SK-N-SH (cell line): ENCODE measurements around the gene GAMT.
"Not testable (repeated sequence)": the region's sequence is repeated elsewhere in the genome, so short reads cannot be mapped to it uniquely, and the experiment has no call there.

Source experiments
- EZH2phosphoT487 ChIP-seq: fragments of 200-600 bp; sonication (generic); IDR thresholded peaks from 2 replicates; pipeline ENCODE4 v1.6.1; 2017; ENCODE audit warnings: low read depth, mixed run types, mild to moderate bottlenecking, antibody characterized with exemption, moderate library complexity, borderline replicate concordance
- FOXJ3 ChIP-seq: sonication (generic); formaldehyde crosslinking; IDR thresholded peaks from 2 replicates; pipeline ENCODE4 v1.5.1; 2020; ENCODE audit warnings: mild to moderate bottlenecking, missing genetic modification reagents
- GABPA ChIP-seq: IDR thresholded peaks from 2 replicates; pipeline ENCODE4 v1.4.0; 2012; ENCODE audit warnings: low read depth, mild to moderate bottlenecking
- JUND ChIP-seq: IDR thresholded peaks from 2 replicates; pipeline ENCODE4 v1.4.0; 2012
- MEF2A ChIP-seq: IDR thresholded peaks from 2 replicates; pipeline ENCODE4 v1.4.0; 2012; ENCODE audit warnings: low read depth, borderline replicate concordance
- NRF1 ChIP-seq: IDR thresholded peaks from 2 replicates; pipeline ENCODE4 v1.6.1; 2012; ENCODE audit warnings: low read depth, mild to moderate bottlenecking, low read length
- POLR2AphosphoS5 ChIP-seq: IDR thresholded peaks from 2 replicates; pipeline ENCODE4 v1.6.1; 2012; ENCODE audit warnings: low read depth, low read length
- RCOR1 ChIP-seq: fragments of 150-350 bp; IDR thresholded peaks from 2 replicates; pipeline ENCODE4 v1.6.1; 2017; ENCODE audit warnings: antibody characterized with exemption, low read length
- YY1 ChIP-seq: IDR thresholded peaks from 2 replicates; pipeline ENCODE4 v1.4.0; 2012; ENCODE audit warnings: low read depth, mild to moderate bottlenecking
- TF ChIP-seq, protein P1 (sequence below): IDR thresholded peaks from 2 replicates; pipeline ENCODE4 v1.6.1; 2012; ENCODE audit warnings: mild to moderate bottlenecking, low read depth, low read length, moderate library complexity
- TF ChIP-seq, protein P2 (sequence below): fragments of 200-600 bp; sonication (generic); IDR thresholded peaks from 2 replicates; pipeline ENCODE4 v1.6.1; 2017; ENCODE audit warnings: antibody characterized with exemption, mild to moderate bottlenecking, moderate library complexity
- TF ChIP-seq, protein P3 (sequence below): fragments of 150-350 bp; IDR thresholded peaks from 2 replicates; pipeline ENCODE4 v1.6.1; 2017; ENCODE audit warnings: antibody characterized with exemption, low read length, low read depth, borderline replicate concordance
- TF ChIP-seq, protein P4 (sequence below): IDR thresholded peaks from 2 replicates; pipeline ENCODE4 v1.4.0; 2012; ENCODE audit warnings: low read depth

DNA sequence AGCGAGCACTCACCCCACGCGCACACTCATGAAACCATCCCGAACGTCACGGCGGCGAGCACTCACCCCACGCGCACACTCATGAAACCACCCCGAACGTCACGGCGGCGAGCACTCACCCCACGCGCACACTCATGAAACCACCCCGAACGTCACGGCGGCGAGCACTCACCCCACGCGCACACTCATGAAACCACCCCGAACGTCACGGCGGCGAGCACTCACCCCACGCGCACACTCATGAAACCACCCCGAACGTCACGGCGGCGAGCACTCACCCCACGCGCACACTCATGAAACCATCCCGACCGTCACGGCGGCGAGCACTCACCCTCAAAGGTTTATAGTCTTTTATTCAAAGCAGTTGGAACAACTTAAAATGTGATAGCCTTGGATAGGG, 18.7 kb upstream of the GAMT start:
- TF ChIP-seq, protein P1, sequence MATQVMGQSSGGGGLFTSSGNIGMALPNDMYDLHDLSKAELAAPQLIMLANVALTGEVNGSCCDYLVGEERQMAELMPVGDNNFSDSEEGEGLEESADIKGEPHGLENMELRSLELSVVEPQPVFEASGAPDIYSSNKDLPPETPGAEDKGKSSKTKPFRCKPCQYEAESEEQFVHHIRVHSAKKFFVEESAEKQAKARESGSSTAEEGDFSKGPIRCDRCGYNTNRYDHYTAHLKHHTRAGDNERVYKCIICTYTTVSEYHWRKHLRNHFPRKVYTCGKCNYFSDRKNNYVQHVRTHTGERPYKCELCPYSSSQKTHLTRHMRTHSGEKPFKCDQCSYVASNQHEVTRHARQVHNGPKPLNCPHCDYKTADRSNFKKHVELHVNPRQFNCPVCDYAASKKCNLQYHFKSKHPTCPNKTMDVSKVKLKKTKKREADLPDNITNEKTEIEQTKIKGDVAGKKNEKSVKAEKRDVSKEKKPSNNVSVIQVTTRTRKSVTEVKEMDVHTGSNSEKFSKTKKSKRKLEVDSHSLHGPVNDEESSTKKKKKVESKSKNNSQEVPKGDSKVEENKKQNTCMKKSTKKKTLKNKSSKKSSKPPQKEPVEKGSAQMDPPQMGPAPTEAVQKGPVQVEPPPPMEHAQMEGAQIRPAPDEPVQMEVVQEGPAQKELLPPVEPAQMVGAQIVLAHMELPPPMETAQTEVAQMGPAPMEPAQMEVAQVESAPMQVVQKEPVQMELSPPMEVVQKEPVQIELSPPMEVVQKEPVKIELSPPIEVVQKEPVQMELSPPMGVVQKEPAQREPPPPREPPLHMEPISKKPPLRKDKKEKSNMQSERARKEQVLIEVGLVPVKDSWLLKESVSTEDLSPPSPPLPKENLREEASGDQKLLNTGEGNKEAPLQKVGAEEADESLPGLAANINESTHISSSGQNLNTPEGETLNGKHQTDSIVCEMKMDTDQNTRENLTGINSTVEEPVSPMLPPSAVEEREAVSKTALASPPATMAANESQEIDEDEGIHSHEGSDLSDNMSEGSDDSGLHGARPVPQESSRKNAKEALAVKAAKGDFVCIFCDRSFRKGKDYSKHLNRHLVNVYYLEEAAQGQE, result not testable (repeated sequence)
- TF ChIP-seq, protein P2, sequence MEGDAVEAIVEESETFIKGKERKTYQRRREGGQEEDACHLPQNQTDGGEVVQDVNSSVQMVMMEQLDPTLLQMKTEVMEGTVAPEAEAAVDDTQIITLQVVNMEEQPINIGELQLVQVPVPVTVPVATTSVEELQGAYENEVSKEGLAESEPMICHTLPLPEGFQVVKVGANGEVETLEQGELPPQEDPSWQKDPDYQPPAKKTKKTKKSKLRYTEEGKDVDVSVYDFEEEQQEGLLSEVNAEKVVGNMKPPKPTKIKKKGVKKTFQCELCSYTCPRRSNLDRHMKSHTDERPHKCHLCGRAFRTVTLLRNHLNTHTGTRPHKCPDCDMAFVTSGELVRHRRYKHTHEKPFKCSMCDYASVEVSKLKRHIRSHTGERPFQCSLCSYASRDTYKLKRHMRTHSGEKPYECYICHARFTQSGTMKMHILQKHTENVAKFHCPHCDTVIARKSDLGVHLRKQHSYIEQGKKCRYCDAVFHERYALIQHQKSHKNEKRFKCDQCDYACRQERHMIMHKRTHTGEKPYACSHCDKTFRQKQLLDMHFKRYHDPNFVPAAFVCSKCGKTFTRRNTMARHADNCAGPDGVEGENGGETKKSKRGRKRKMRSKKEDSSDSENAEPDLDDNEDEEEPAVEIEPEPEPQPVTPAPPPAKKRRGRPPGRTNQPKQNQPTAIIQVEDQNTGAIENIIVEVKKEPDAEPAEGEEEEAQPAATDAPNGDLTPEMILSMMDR, result not testable (repeated sequence)
- TF ChIP-seq, protein P3, sequence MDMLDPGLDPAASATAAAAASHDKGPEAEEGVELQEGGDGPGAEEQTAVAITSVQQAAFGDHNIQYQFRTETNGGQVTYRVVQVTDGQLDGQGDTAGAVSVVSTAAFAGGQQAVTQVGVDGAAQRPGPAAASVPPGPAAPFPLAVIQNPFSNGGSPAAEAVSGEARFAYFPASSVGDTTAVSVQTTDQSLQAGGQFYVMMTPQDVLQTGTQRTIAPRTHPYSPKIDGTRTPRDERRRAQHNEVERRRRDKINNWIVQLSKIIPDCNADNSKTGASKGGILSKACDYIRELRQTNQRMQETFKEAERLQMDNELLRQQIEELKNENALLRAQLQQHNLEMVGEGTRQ, result not testable (repeated sequence)
- not testable (repeated sequence) for TF ChIP-seq YY1; EZH2phosphoT487; RCOR1; FOXJ3 (CRISPR knock-in tag); GABPA; MEF2A; NRF1; POLR2AphosphoS5; JUND
- TF ChIP-seq, protein P4, sequence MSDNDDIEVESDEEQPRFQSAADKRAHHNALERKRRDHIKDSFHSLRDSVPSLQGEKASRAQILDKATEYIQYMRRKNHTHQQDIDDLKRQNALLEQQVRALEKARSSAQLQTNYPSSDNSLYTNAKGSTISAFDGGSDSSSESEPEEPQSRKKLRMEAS, result not testable (repeated sequence)
